OCI-LY7 (cell line): ENCODE measurements around the gene E2F2. TPM values are rescaled to one million over a fixed set of nuclear protein-coding genes. Genes with fewer than 3 reads are reported as not detected.

Experiments used
- BruUV-seq: library from RNA; stranded (reverse); fragments of 400-500 nt; replicated peaks from 2 replicates; lab custom pipeline; 2021; lab: Mats Ljungman, UMichigan
- CTCF ChIA-PET: fragments of 300-600 bp; sonication (Branson Sonifier 250); formaldehyde crosslinking; loops from one replicate; lab custom pipeline; 2022; ENCODE audit warnings: antibody characterized with exemption; ENCODE audit not compliant: unreplicated experiment; lab: Charles Lee
- POLR2A ChIA-PET: fragments of 300-600 bp; sonication (Branson Sonifier 250); formaldehyde crosslinking; loops from one replicate; lab custom pipeline; 2022; ENCODE audit warnings: antibody characterized with exemption; lab: Charles Lee
- DNase-seq: peaks from one replicate; pipeline ENCODE4 v3.0.0-alpha.2; 2015; ENCODE audit warnings: low spot score
- H2AFZ ChIP-seq: fragments of 200-600 bp; sonication (generic), shearing (Covaris generic); 2 replicates; pipeline ENCODE4 v1.6.1; 2014; ENCODE audit warnings: mild to moderate bottlenecking, antibody characterized with exemption, low read length, moderate library complexity
- H3K27ac ChIP-seq: fragments of 200-600 bp; sonication (generic); 2 replicates; pipeline ENCODE4 v1.5.1; 2014; ENCODE audit warnings: mixed run types, low read depth, mild to moderate bottlenecking, moderate library complexity, low read length, inconsistent platforms; ENCODE audit not compliant: poor library complexity, severe bottlenecking
- H3K36me3 ChIP-seq: fragments of 200-600 bp; sonication (generic); 2 replicates; pipeline ENCODE4 v1.6.1; 2014; ENCODE audit warnings: mild to moderate bottlenecking, antibody characterized with exemption, low read length, moderate library complexity, mixed read lengths; ENCODE audit not compliant: insufficient read depth
- H3K4me1 ChIP-seq: fragments of 200-600 bp; sonication (generic); 2 replicates; pipeline ENCODE4 v1.5.1; 2014; ENCODE audit warnings: mild to moderate bottlenecking, low read length; ENCODE audit not compliant: insufficient read depth, poor library complexity, severe bottlenecking
- H3K4me2 ChIP-seq: fragments of 200-600 bp; sonication (generic); 2 replicates; pipeline ENCODE4 v1.6.1; 2014; ENCODE audit warnings: mild to moderate bottlenecking, low read length
- H3K4me3 ChIP-seq: fragments of 200-600 bp; sonication (generic); 2 replicates; pipeline ENCODE4 v1.5.1; 2014; ENCODE audit warnings: mild to moderate bottlenecking, low read depth, low read length; ENCODE audit not compliant: poor library complexity, severe bottlenecking
- H3K79me2 ChIP-seq: fragments of 200-600 bp; sonication (generic); 2 replicates; pipeline ENCODE4 v1.6.1; 2016; ENCODE audit warnings: low read depth, mild to moderate bottlenecking, low read length, moderate library complexity, mixed read lengths; ENCODE audit not compliant: insufficient read depth
- H3K9me2 ChIP-seq: fragments of 200-600 bp; sonication (generic); 2 replicates; pipeline ENCODE4 v1.6.1; 2016; ENCODE audit warnings: mild to moderate bottlenecking, low read length, mixed read lengths; ENCODE audit not compliant: insufficient read depth
- H3K9me3 ChIP-seq: fragments of 200-600 bp; sonication (generic); 2 replicates; pipeline ENCODE4 v1.6.1; 2014; ENCODE audit warnings: mild to moderate bottlenecking, mixed run types, low read length, mixed read lengths
- H4K20me1 ChIP-seq: fragments of 200-600 bp; sonication (generic); 2 replicates; pipeline ENCODE4 v1.6.1; 2014; ENCODE audit warnings: mild to moderate bottlenecking, antibody characterized with exemption, low read length, moderate library complexity, mixed read lengths; ENCODE audit not compliant: insufficient read depth
- CTCF ChIP-seq: fragments of 200-600 bp; sonication (generic); conservative IDR thresholded peaks from 2 replicates; pipeline ENCODE4 v1.5.1; 2014; ENCODE audit warnings: mild to moderate bottlenecking, antibody characterized with exemption, low read length, moderate library complexity, mixed read lengths
- EZH2phosphoT487 ChIP-seq: fragments of 200-600 bp; sonication (generic); IDR thresholded peaks from 2 replicates; pipeline ENCODE4 v1.6.1; 2018; ENCODE audit warnings: low read depth, borderline replicate concordance, mild to moderate bottlenecking, mixed run types, antibody characterized with exemption, low read length, moderate library complexity, mixed read lengths
- intact Hi-C: fragments of 100-400 bp; cut with micrococcal nuclease; formaldehyde crosslinking; loops from one replicate; pipeline ENCODE4 v1.10.0; 2022; ENCODE audit not compliant: unreplicated experiment
- total RNA-seq, 2 experiments: library from RNA; depleted of rRNA in 1 of 2; stranded (reverse); fragments of >200 nt in 1 of 2; shearing (Covaris generic) in 1 of 2; gene quantifications; 2 replicates each; pipeline ENCODE4 v1.2.3, GENCODE V29; 2014 to 2022

E2F2 gene
- total RNA-seq, 2 experiments from 2014 or later, result 203 to 212 TPM

- DNase-seq, result peak; percentile 77
- no peaks in the 10 kb centered on the region for H3K9me2 ChIP-seq
- intact Hi-C loops, result no loop called here
- peaks cover 97% of the 10 kb centered on the region for H3K4me1 ChIP-seq
- peak overlapping the region; percentile 95 for H3K4me2 ChIP-seq
- H4K20me1 ChIP-seq, result no peaks in the 10 kb centered on the region
- no peaks in the 10 kb centered on the region for H3K9me3 ChIP-seq
- no peak overlapping the region for H2AFZ ChIP-seq
- CTCF ChIA-PET, result interaction anchor here (2.5 kb wide), 1 partner anchor 13 kb away, joined by 11 read pairs; no protein-coding TSS in a partner anchor
- no peaks in the 10 kb centered on the region for H3K36me3 ChIP-seq
- BruUV-seq, result no TSS peak
- H3K27ac ChIP-seq, result peak overlapping the region; percentile 97
- POLR2A ChIA-PET, result interaction anchor here (2.5 to 12.3 kb wide), 5 partner anchors 13 to 49 kb away, joined by 14 to 261 read pairs (median 87); partner anchors contain the start of gene ID3
- no peak for TF ChIP-seq CTCF
- TF ChIP-seq EZH2phosphoT487, result no peak
- H3K79me2 ChIP-seq, result peaks cover 30% of the 10 kb centered on the region; the same call in 1 of the 2 replicates
- peak overlapping the region; percentile 69 for H3K4me3 ChIP-seq
These were observed 47.4 kb upstream of the E2F2 start for GRCh38 chr1:23578311-23578996.

- Histone ChIP-seq H3K36me3 (no peaks in the 10 kb centered on the region), H3K79me2 (peaks cover 30% of the 10 kb centered on the region; the same call in 1 of the 2 replicates), H3K9me2 (no peaks in the 10 kb centered on the region), H2AFZ (no peak overlapping the region), H3K4me3 (peak overlapping the region; percentile 69), H3K4me1 (peaks cover 97% of the 10 kb centered on the region), H3K27ac (peak overlapping the region; percentile 97), H3K9me3 (no peaks in the 10 kb centered on the region), H3K4me2 (peak overlapping the region; percentile 95), H4K20me1 (no peaks in the 10 kb centered on the region)
- TF ChIP-seq CTCF (no peak), EZH2phosphoT487 (no peak)
- ChIA-PET POLR2A (interaction anchor here (0.6 to 12.3 kb wide), 23 partner anchors 8 to 1169 kb away, joined by 3 to 261 read pairs (median 7); partner anchors contain the start of genes E2F2 and ID3), CTCF (interaction anchor here (0.6 to 2.5 kb wide), 12 partner anchors 14 to 60 kb away, joined by 3 to 11 read pairs (median 4); no protein-coding TSS in a partner anchor)
- DNase-seq, result peak; percentile 92
- BruUV-seq, result TSS peak; percentile 94
- intact Hi-C loops, result loop anchor here (1.0 kb wide), 2 partner anchors 18 to 36 kb away; partner anchors contain the start of gene ID3
These were observed 46.3 kb upstream of the E2F2 start for GRCh38 chr1:23577056-23578004.
